ENCODE measurements around the gene LTBP1. TPM values are rescaled to one million over a fixed set of nuclear protein-coding genes. Genes with fewer than 3 reads are reported as not detected.

LTBP1 gene
- total RNA-seq, 3 donors from 2014 or later (not counting 1 experiment from before 2014, with no cell fraction given), result 1.7 to 4.7 (median 3.5) TPM

GRCh38 chr2:33336036-33336625, 389.4 kb downstream of the LTBP1 start:
- H3K4me3 Mint-ChIP-seq, result no peak overlapping the region
- peaks cover 9 to 12% of the 10 kb centered on the region in 2 donors for H3K27me3 Mint-ChIP-seq (ENCODE audit: low read depth in 2 of 2)
- no peaks in the 10 kb centered on the region for H3K9me3 Mint-ChIP-seq
- 37% methylated on average over 4 of the region's 4 CpGs for WGBS (ENCODE audit: insufficient coverage)
- Histone ChIP-seq H3K27me3 (ENCODE audit: control insufficient read depth, insufficient read depth, low read length) (no peaks in the 10 kb centered on the region), H3K36me3 (ENCODE audit: control insufficient read depth, insufficient read depth, low read length) (no peaks in the 10 kb centered on the region), H3K4me3 (ENCODE audit: low read length) (no peak overlapping the region), H3K27ac (ENCODE audit: low read length) (no peak overlapping the region), H3K9me3 (ENCODE audit: control insufficient read depth, insufficient read depth, low read length) (no peaks in the 10 kb centered on the region), H3K4me1 (ENCODE audit: control insufficient read depth, insufficient read depth, low read length) (no peaks in the 10 kb centered on the region)
- TF ChIP-seq CTCF (IDR thresholded peaks at IDR 0.05), result no peak
- no peaks in the 10 kb centered on the region for H3K36me3 Mint-ChIP-seq
- DNase-seq (no peak), ATAC-seq (no peak)
- no peak overlapping the region for H3K27ac Mint-ChIP-seq
- H3K4me1 Mint-ChIP-seq, result no peaks in the 10 kb centered on the region
- intact Hi-C loops (cut with micrococcal nuclease), result no loop called here

- H3K4me1 ChIP-seq (ENCODE audit: control insufficient read depth, insufficient read depth, low read length), result no peaks in the 10 kb centered on the region
- no peaks in the 10 kb centered on the region for H3K36me3 ChIP-seq (ENCODE audit: control insufficient read depth, insufficient read depth, low read length)
- peaks cover 9 to 12% of the 10 kb centered on the region in 2 donors for H3K27me3 Mint-ChIP-seq (ENCODE audit: low read depth in 2 of 2)
- H3K9me3 Mint-ChIP-seq, result no peaks in the 10 kb centered on the region
- H3K4me3 ChIP-seq (ENCODE audit: low read length), result no peak overlapping the region
- no peak for DNase-seq
- WGBS (ENCODE audit: insufficient coverage), result 91% methylated on average over 3 of the region's 7 CpGs
- intact Hi-C loops (cut with micrococcal nuclease), result no loop called here
- no peaks in the 10 kb centered on the region for H3K36me3 Mint-ChIP-seq
- TF ChIP-seq CTCF (IDR thresholded peaks at IDR 0.05), result no peak
- no peaks in the 10 kb centered on the region for H3K27me3 ChIP-seq (ENCODE audit: control insufficient read depth, insufficient read depth, low read length)
- no peak overlapping the region for H3K27ac Mint-ChIP-seq
- no peak for ATAC-seq
- no peak overlapping the region for H3K27ac ChIP-seq (ENCODE audit: low read length)
- no peak overlapping the region for H3K4me3 Mint-ChIP-seq
- no peaks in the 10 kb centered on the region for H3K9me3 ChIP-seq (ENCODE audit: control insufficient read depth, insufficient read depth, low read length)
- no peaks in the 10 kb centered on the region for H3K4me1 Mint-ChIP-seq
Measured at GRCh38 chr2:33337385-33337960, 390.7 kb downstream of the LTBP1 start.

- H3K9me3 ChIP-seq (ENCODE audit: control insufficient read depth, insufficient read depth, low read length), result no peaks in the 10 kb centered on the region
- no peak overlapping the region for H3K27ac ChIP-seq (ENCODE audit: low read length)
- TF ChIP-seq CTCF (IDR thresholded peaks at IDR 0.05), result no peak
- no peak overlapping the region for H3K4me3 Mint-ChIP-seq
- H3K9me3 Mint-ChIP-seq, result no peaks in the 10 kb centered on the region
- no peaks in the 10 kb centered on the region for H3K36me3 Mint-ChIP-seq
- ATAC-seq (no peak), DNase-seq (no peak)
- H3K27me3 Mint-ChIP-seq (ENCODE audit: low read depth in 2 of 2), result peaks cover 9% of the 10 kb centered on the region in 2 donors
- intact Hi-C loops (cut with micrococcal nuclease), result no loop called here
- WGBS (ENCODE audit: insufficient coverage), result 91% methylated on average over 3 of the region's 4 CpGs
- no peak overlapping the region for H3K27ac Mint-ChIP-seq
- no peaks in the 10 kb centered on the region for H3K27me3 ChIP-seq (ENCODE audit: control insufficient read depth, insufficient read depth, low read length)
- no peaks in the 10 kb centered on the region for H3K4me1 ChIP-seq (ENCODE audit: control insufficient read depth, insufficient read depth, low read length)
- H3K4me1 Mint-ChIP-seq, result no peaks in the 10 kb centered on the region
- H3K36me3 ChIP-seq (ENCODE audit: control insufficient read depth, insufficient read depth, low read length), result no peaks in the 10 kb centered on the region
- no peak overlapping the region for H3K4me3 ChIP-seq (ENCODE audit: low read length)
Measured at GRCh38 chr2:33337981-33338380, 391.2 kb downstream of the LTBP1 start.

- Histone ChIP-seq H3K36me3 (ENCODE audit: control insufficient read depth, insufficient read depth, low read length) (no peaks in the 10 kb centered on the region), H3K27ac (ENCODE audit: low read length) (no peak overlapping the region), H3K27me3 (ENCODE audit: control insufficient read depth, insufficient read depth, low read length) (no peaks in the 10 kb centered on the region), H3K4me3 (ENCODE audit: low read length) (no peak overlapping the region), H3K4me1 (ENCODE audit: control insufficient read depth, insufficient read depth, low read length) (no peaks in the 10 kb centered on the region), H3K9me3 (ENCODE audit: control insufficient read depth, insufficient read depth, low read length) (no peaks in the 10 kb centered on the region)
- Mint-ChIP-seq H3K9me3 (no peaks in the 10 kb centered on the region), H3K27ac (no peak overlapping the region), H3K4me3 (no peak overlapping the region), H3K36me3 (no peaks in the 10 kb centered on the region), H3K27me3 (ENCODE audit: low read depth in 2 of 2) (peaks cover 2 to 3% of the 10 kb centered on the region in 2 donors), H3K4me1 (no peaks in the 10 kb centered on the region)
- TF ChIP-seq CTCF (IDR thresholded peaks at IDR 0.05), result no peak
- intact Hi-C loops (cut with micrococcal nuclease), result no loop called here
- 100% methylated on average over 5 of the region's 5 CpGs for WGBS (ENCODE audit: insufficient coverage)
- ATAC-seq (no peak), DNase-seq (no peak)
Measured at GRCh38 chr2:33339269-33339668, 392.5 kb downstream of the LTBP1 start.

Measured in natural killer cell (primary cell).